Spinal cord (tissue), 10 donors: ENCODE measurements around the gene OR2A7. TPM values are rescaled to one million over a fixed set of nuclear protein-coding genes. Genes with fewer than 3 reads are reported as not detected.
"Not testable (repeated sequence)": the region's sequence is repeated elsewhere in the genome, so short reads cannot be mapped to it uniquely, and the experiment has no call there.

Source experiments
- DNase-seq, 6 donors: peaks; one replicate each; pipeline versions ENCODE4 v3.0.0 to v3.0.0-alpha.2; 2013 to 2015; ENCODE audit warnings: low spot score in 6 of 6, low read depth in 4 of 6
- H3K27ac ChIP-seq: one replicate; pipeline ENCODE4 v1.5.1; 2013; ENCODE audit warnings: low read depth, low read length, control low read depth
- H3K27me3 ChIP-seq: one replicate; pipeline ENCODE4 v1.6.1; 2013; ENCODE audit warnings: low read length; ENCODE audit not compliant: control insufficient read depth, insufficient read depth
- H3K36me3 ChIP-seq: one replicate; pipeline ENCODE4 v1.6.1; 2013; ENCODE audit warnings: low read length; ENCODE audit not compliant: control insufficient read depth, insufficient read depth
- H3K4me1 ChIP-seq: one replicate; pipeline ENCODE4 v1.6.1; 2013; ENCODE audit warnings: low read length; ENCODE audit not compliant: control insufficient read depth, insufficient read depth
- H3K4me3 ChIP-seq: one replicate; pipeline ENCODE4 v1.5.1; 2013; ENCODE audit warnings: low read depth, low read length, control low read depth
- H3K9me3 ChIP-seq: one replicate; pipeline ENCODE4 v1.6.1; 2013; ENCODE audit warnings: low read length; ENCODE audit not compliant: control insufficient read depth, insufficient read depth
- WGBS: methylation state at CpG from one replicate; pipeline ENCODE4 v1.1.5; 2013; ENCODE audit warnings: missing lambda C conversion rate; ENCODE audit not compliant: insufficient coverage; 5-methylcytosine and 5-hydroxymethylcytosine counted together
- polyA plus RNA-seq, 2 donors: library from polyadenylated mRNA; unstranded; fragments of 120-200 nt; gene quantifications; one replicate each; pipeline ENCODE4 v1.2.1, GENCODE V29; 2013; ENCODE audit not compliant: insufficient read length in 2 of 2
- total RNA-seq, 2 donors: library from RNA; depleted of rRNA in 1 of 2; stranded (reverse); fragments of 120-200 nt in 1 of 2; fragments of >200 nt in 1 of 2; gene quantifications; one replicate each; pipeline versions ENCODE4 v1.2.3 to v1.2.4, GENCODE V29; 2013 to 2014
- donor health status: healthy.

The OR2A7 gene
- total and polyA plus RNA-seq, 4 donors: 0.25 to 2.2 (median 1.6) TPM

DNA sequence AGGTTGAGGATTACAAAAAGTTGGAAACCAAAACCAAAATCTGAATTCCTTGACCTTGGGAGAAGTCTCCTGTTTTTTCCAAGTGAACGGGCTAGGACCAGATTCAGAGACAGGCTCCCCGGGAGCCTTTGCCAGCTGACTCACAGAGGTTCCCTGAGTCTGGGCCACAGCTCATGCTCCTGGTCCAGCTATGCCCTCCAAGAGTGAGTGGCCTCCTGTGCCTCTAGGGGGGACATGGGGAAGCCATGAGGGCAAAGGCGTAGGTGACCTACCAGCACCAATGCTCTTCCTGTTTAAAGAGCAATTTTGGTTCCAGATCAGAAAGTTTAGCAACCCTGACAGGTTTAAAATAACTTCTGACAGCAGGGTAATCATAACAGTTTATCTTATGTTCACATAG is 35.8 kb downstream of the OR2A7 start:
- no CpG with 5 or more reads among the region's 3 CpGs for WGBS
- not testable (repeated sequence) for H3K36me3 ChIP-seq, DNase-seq, H3K27ac ChIP-seq, H3K4me1 ChIP-seq, H3K9me3 ChIP-seq, H3K4me3 ChIP-seq, H3K27me3 ChIP-seq

DNA sequence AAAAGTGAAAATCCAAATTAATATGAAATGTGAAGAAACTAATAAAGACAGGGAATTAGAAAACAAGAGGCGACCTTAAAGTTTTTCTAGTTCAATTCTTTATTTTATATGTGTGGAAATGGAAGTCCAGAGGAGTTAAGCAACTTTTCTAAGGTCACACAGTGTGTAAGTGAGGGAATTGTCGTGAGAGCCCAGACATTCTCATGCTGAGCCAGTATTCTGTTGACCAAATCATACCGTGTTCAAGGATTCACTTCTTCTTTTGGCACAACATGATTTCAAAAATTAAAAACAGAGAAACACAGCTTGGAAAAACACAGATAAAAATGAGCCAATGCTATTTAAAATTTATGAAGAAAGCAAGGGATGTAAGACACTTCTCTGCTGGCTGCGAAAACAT is 37.7 kb downstream of the OR2A7 start:
- no CpG with 5 or more reads among the region's 4 CpGs for WGBS
- DNase-seq: peak in 1 of 6 donors; percentile 1
- not testable (repeated sequence) for H3K4me3 ChIP-seq, H3K9me3 ChIP-seq, H3K36me3 ChIP-seq, H3K27me3 ChIP-seq, H3K27ac ChIP-seq, H3K4me1 ChIP-seq

DNA sequence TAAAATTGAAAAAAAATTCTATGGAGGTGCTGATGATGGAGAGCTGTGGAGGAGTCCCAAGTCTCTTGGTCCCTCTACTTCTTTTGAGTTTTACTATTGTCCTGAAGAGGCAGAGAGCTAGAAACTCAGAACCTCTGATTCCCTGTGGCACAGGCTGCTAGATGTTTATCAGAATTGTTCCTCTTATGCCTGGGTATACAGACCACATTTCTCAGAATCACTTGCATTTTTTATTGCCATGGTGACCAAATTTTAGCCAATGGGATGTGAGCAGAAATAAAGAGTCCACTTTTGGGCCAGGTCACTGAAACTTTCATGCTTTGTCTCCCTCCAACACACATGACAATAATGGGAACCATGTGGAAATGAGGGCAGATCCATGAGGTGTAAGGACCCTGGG is 40.9 kb downstream of the OR2A7 start:
- H3K27ac ChIP-seq, H3K36me3 ChIP-seq, H3K4me1 ChIP-seq, H3K9me3 ChIP-seq, H3K4me3 ChIP-seq, DNase-seq, H3K27me3 ChIP-seq: not testable (repeated sequence)

DNA sequence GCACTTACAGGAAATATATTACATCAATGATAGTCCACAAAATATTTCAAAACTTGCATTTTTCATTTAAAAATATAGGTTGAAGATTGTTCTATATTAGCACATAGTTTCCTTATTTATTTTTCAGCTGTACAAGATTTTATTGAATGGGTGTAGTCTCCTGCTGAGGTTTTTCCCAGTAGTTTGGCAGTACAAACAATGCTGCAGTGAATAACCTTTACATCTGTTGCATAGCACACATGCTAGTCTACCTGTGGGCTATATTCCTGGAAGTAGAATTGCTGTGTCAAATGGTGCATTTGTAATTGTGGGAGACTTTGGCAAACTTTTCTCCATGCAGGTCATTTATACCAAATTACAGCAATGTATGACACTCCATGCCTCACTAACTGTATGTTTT is 44.1 kb downstream of the OR2A7 start:
- DNase-seq, H3K27me3 ChIP-seq, H3K4me3 ChIP-seq, H3K36me3 ChIP-seq, H3K27ac ChIP-seq, H3K9me3 ChIP-seq, H3K4me1 ChIP-seq: not testable (repeated sequence)

DNA sequence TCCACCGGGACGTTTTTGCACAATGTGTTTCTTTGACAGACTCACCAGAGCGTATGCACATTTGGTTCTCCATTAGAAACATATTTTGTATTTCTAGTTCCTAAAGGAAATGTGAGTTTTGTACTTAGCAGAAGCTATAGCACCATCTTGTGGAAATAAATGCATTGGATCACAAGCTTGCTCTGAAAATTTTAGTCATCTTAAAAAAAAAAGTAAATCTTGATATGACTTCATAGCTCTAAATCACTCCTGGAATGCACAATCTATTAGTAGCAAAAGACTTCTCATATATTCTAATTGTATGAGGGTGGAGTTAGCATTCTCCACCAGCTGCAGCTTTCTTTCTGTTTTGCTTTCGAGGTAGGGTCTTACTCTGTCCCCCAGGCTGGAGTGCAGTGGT is 45.4 kb downstream of the OR2A7 start:
- H3K27ac ChIP-seq, H3K36me3 ChIP-seq, H3K9me3 ChIP-seq, DNase-seq, H3K4me1 ChIP-seq, H3K4me3 ChIP-seq, H3K27me3 ChIP-seq: not testable (repeated sequence)
- WGBS: no CpG with 5 or more reads among the region's 4 CpGs

DNA sequence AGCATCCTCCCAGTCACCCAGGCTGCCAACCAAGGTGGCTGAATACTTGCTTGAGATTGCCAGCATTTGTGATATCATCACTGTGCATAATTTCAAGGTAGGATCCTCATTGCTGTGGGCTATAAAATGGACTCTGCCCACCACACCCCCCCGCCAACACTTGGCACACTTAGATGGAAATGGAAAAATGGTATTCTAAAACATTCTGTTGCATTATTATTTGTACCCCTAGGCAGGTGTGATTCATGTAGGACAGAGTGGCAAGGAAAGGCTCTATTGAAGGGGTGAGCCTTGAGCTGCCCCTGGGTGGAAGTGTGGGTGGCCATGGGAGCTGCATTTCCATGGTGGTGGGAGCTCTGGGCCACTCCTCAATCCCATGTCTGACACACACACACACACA is 46.0 kb downstream of the OR2A7 start:
- H3K4me3 ChIP-seq, DNase-seq, H3K36me3 ChIP-seq, H3K9me3 ChIP-seq, H3K27ac ChIP-seq, H3K27me3 ChIP-seq, H3K4me1 ChIP-seq: not testable (repeated sequence)
- WGBS: no CpG with 5 or more reads among the region's 1 CpG

DNA sequence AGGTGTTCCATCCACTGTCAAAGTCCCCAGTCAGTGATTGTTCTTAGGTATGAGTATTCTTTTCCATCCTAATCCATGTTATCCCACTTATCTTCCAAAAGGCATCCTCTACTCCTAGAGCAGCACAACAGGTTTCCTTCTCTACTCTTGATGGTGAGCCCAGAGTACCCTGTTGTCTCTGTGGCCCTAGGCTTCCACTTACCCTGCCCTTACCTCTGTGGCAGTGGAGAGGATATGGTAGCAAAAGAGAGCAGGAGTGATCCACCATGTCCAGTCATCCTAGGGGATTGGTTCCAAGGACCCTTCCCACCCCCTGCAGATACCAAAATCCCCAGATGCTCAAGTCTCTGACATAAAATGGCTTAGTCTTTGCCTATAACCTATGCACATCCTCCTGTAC is 47.4 kb downstream of the OR2A7 start:
- not testable (repeated sequence) for H3K9me3 ChIP-seq, H3K27me3 ChIP-seq, H3K4me3 ChIP-seq, DNase-seq, H3K4me1 ChIP-seq, H3K27ac ChIP-seq, H3K36me3 ChIP-seq

Other genes with a start within 250 kb of the OR2A7 start
- gene OR2A5, start 215.8 kb downstream of the OR2A7 start, total RNA-seq: under 1 TPM in 1 of 2 donors, not detected in 1; under 0.01 TPM
- gene OR2A5, start 215.8 kb downstream of the OR2A7 start, polyA plus RNA-seq: under 1 TPM in 1 of 2 donors, not detected in 1; 0.30 TPM
- gene OR2A25, start 195.0 kb downstream of the OR2A7 start, total RNA-seq: not detected
- gene OR2A25, start 195.0 kb downstream of the OR2A7 start, polyA plus RNA-seq: under 1 TPM in 1 of 2 donors, not detected in 1; 0.11 TPM
- not detected for gene OR2A12, start 178.5 kb downstream of the OR2A7 start, total RNA-seq
- under 1 TPM in 1 of 2 donors, not detected in 1; 0.03 TPM for gene OR2A12, start 178.5 kb downstream of the OR2A7 start, polyA plus RNA-seq
- not detected for gene OR2A2, start 155.2 kb downstream of the OR2A7 start, total RNA-seq
- gene OR2A2, start 155.2 kb downstream of the OR2A7 start, polyA plus RNA-seq: not detected
- gene OR2A14, start 141.6 kb downstream of the OR2A7 start, total RNA-seq: not detected
- not detected for gene OR2A14, start 141.6 kb downstream of the OR2A7 start, polyA plus RNA-seq
- gene CTAGE4, start 81.3 kb downstream of the OR2A7 start, total RNA-seq: 1 to 10 TPM in 1 of 2 donors, under 1 TPM in 1; 0.33 to 1.6 TPM
- gene CTAGE4, start 81.3 kb downstream of the OR2A7 start, polyA plus RNA-seq: under 1 TPM in 1 of 2 donors, not detected in 1; 0.50 TPM
- 1 to 10 TPM; 2.0 to 2.6 TPM for gene ARHGEF35, start 69.0 kb downstream of the OR2A7 start, total RNA-seq
- gene ARHGEF35, start 69.0 kb downstream of the OR2A7 start, polyA plus RNA-seq: 1 to 10 TPM in 1 of 2 donors, under 1 TPM in 1; 0.89 to 1.2 TPM
- under 1 TPM; 0.06 to 0.10 TPM for gene OR2A42, start 25.2 kb downstream of the OR2A7 start, total RNA-seq
- under 1 TPM; 0.11 to 0.45 TPM for gene OR2A42, start 25.2 kb downstream of the OR2A7 start, polyA plus RNA-seq
- 1 to 10 TPM in 1 of 2 donors, under 1 TPM in 1; 0.20 to 2.6 TPM for gene CTAGE8, start 4.5 kb upstream of the OR2A7 start, total RNA-seq
- gene CTAGE8, start 4.5 kb upstream of the OR2A7 start, polyA plus RNA-seq: under 1 TPM; 0.30 to 0.47 TPM
- under 1 TPM; 0.10 to 0.50 TPM for gene OR2A1, start 47.6 kb upstream of the OR2A7 start, total RNA-seq
- gene OR2A1, start 47.6 kb upstream of the OR2A7 start, polyA plus RNA-seq: under 1 TPM; 0.13 to 0.29 TPM
- gene ARHGEF5, start 90.6 kb upstream of the OR2A7 start, total RNA-seq: 1 to 10 TPM; 2.2 to 3.5 TPM
- 1 to 10 TPM; 1.1 to 3.2 TPM for gene ARHGEF5, start 90.6 kb upstream of the OR2A7 start, polyA plus RNA-seq
- not detected for gene NOBOX, start 138.9 kb upstream of the OR2A7 start, total RNA-seq
- not detected for gene NOBOX, start 138.9 kb upstream of the OR2A7 start, polyA plus RNA-seq